Activated effector memory CD4-positive, alpha-beta T cell treated with Interleukin-2 at 50 U/mL for 16 hours (primary cell): ENCODE results near the gene KANTR.

Source experiments
- DNase-seq: peaks from one replicate; pipeline ENCODE4 v3.0.0-alpha.2; 2020

The KANTR gene

GRCh38 chrX:53093748-53094581 is at the start of gene KANTR:
Gene KANTR (plus strand): TSS chrX:53094142. CDS start chrX:53124273, 30,131 bp downstream.
- peak; percentile 73 for DNase-seq

GRCh38 chrX:53044995-53045394 is 48.9 kb upstream of the KANTR start:
- no peak for DNase-seq

GRCh38 chrX:53047228-53047627 is 46.7 kb upstream of the KANTR start:
- DNase-seq = no peak

GRCh38 chrX:53048169-53049126 is 45.5 kb upstream of the KANTR start, which contains the start of gene GPR173:
Gene GPR173 (plus strand): TSS chrX:53048789. CDS start chrX:53076622, 27,833 bp downstream.
- DNase-seq = no peak

- no peak for DNase-seq
These were observed 44.8 kb upstream of the KANTR start for GRCh38 chrX:53049127-53049517.

GRCh38 chrX:53050841-53051240 is 43.1 kb upstream of the KANTR start:
- no peak for DNase-seq

- no peak for DNase-seq
These were observed 38.6 kb upstream of the KANTR start for GRCh38 chrX:53055244-53055849.

GRCh38 chrX:53056292-53056691 is 37.6 kb upstream of the KANTR start:
- DNase-seq = no peak

GRCh38 chrX:53065104-53065503 is 28.8 kb upstream of the KANTR start:
- no peak for DNase-seq

- DNase-seq = no peak
These were observed 22.9 kb upstream of the KANTR start for GRCh38 chrX:53071064-53071463.

GRCh38 chrX:53071604-53072417 is 22.1 kb upstream of the KANTR start:
- DNase-seq = peak; percentile 48

GRCh38 chrX:53072418-53073114 is 21.4 kb upstream of the KANTR start:
- no peak for DNase-seq

- no peak for DNase-seq
These were observed 20.8 kb upstream of the KANTR start for GRCh38 chrX:53073115-53073586.

GRCh38 chrX:53075011-53075410 is 18.9 kb upstream of the KANTR start:
- no peak for DNase-seq

GRCh38 chrX:53076671-53077070 is 17.3 kb upstream of the KANTR start:
- no peak for DNase-seq

- DNase-seq = no peak
These were observed 16.4 kb upstream of the KANTR start for GRCh38 chrX:53077207-53078197.

GRCh38 chrX:53078943-53079342 is 15.0 kb upstream of the KANTR start:
- DNase-seq = no peak

GRCh38 chrX:53080628-53081580 is 13.0 kb upstream of the KANTR start:
- DNase-seq = no peak
